HCT116 (cell line): Measurements from ENCODE around the gene EPYC.

ENCODE experiments used
- EZH2 ChIP-seq: fragments of 200-600 bp; sonication (generic); IDR thresholded peaks from 2 replicates; pipeline ENCODE4 v1.6.1; 2017; ENCODE audit warnings: antibody characterized with exemption, mixed run types
- TF ChIP-seq, protein P1 (sequence below): IDR thresholded peaks from 2 replicates; pipeline ENCODE4 v1.6.1; 2012; ENCODE audit warnings: low read depth
- TF ChIP-seq, protein P2 (sequence below), 3 experiments: fragments of 200-600 bp in 1 of 3; sonication (generic) in 1 of 3; IDR thresholded peaks in 2 of 3; conservative IDR thresholded peaks in 1 of 3; 2 replicates each; pipeline ENCODE4 v1.5.1; 2012 to 2017; ENCODE audit warnings: low read depth in 2 of 3, low read length in 2 of 3, antibody characterized with exemption in 1 of 3, borderline replicate concordance in 1 of 3, control low read depth in 1 of 3, mild to moderate bottlenecking in 1 of 3, mixed read lengths in 1 of 3, mixed run types in 1 of 3, moderate library complexity in 1 of 3; ENCODE audit not compliant: insufficient read depth in 1 of 3

DNA sequence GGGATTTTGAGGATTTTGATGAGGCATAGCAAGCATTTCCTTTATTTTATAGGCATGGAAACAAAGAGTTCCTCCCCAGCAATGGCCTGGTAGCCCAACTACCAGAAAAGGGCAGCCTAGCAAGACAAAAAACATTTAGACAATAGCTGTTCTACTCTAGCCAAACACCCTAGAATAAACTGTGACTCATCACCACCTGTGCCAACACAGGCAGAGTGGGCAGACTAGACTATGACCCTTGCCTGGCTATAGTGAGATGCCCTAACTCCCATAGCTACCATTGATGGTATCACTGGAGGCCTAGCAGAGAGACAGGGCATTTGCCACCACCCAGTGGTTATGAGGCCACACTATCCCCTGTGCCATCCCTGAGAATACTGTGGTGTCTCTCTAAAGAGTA lies 34.3 kb downstream of the EPYC start:
- TF ChIP-seq EZH2 = no peak
- TF ChIP-seq, protein P1, sequence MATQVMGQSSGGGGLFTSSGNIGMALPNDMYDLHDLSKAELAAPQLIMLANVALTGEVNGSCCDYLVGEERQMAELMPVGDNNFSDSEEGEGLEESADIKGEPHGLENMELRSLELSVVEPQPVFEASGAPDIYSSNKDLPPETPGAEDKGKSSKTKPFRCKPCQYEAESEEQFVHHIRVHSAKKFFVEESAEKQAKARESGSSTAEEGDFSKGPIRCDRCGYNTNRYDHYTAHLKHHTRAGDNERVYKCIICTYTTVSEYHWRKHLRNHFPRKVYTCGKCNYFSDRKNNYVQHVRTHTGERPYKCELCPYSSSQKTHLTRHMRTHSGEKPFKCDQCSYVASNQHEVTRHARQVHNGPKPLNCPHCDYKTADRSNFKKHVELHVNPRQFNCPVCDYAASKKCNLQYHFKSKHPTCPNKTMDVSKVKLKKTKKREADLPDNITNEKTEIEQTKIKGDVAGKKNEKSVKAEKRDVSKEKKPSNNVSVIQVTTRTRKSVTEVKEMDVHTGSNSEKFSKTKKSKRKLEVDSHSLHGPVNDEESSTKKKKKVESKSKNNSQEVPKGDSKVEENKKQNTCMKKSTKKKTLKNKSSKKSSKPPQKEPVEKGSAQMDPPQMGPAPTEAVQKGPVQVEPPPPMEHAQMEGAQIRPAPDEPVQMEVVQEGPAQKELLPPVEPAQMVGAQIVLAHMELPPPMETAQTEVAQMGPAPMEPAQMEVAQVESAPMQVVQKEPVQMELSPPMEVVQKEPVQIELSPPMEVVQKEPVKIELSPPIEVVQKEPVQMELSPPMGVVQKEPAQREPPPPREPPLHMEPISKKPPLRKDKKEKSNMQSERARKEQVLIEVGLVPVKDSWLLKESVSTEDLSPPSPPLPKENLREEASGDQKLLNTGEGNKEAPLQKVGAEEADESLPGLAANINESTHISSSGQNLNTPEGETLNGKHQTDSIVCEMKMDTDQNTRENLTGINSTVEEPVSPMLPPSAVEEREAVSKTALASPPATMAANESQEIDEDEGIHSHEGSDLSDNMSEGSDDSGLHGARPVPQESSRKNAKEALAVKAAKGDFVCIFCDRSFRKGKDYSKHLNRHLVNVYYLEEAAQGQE = no peak
- TF ChIP-seq, protein P2, sequence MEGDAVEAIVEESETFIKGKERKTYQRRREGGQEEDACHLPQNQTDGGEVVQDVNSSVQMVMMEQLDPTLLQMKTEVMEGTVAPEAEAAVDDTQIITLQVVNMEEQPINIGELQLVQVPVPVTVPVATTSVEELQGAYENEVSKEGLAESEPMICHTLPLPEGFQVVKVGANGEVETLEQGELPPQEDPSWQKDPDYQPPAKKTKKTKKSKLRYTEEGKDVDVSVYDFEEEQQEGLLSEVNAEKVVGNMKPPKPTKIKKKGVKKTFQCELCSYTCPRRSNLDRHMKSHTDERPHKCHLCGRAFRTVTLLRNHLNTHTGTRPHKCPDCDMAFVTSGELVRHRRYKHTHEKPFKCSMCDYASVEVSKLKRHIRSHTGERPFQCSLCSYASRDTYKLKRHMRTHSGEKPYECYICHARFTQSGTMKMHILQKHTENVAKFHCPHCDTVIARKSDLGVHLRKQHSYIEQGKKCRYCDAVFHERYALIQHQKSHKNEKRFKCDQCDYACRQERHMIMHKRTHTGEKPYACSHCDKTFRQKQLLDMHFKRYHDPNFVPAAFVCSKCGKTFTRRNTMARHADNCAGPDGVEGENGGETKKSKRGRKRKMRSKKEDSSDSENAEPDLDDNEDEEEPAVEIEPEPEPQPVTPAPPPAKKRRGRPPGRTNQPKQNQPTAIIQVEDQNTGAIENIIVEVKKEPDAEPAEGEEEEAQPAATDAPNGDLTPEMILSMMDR (IDR thresholded peaks at IDR 0.05 in 2 of 3, conservative IDR thresholded peaks at IDR 0.05 in 1 of 3; ENCODE audit: borderline replicate concordance in 1 of 3, insufficient read depth in 1 of 3, low read depth in 2 of 3, low read length in 2 of 3) = no peak
